DMS79 treated with DMSO at 0.1 percent for 48 hours (cell line): ENCODE data around the gene STAT3.
"Not testable (repeated sequence)": the region's sequence is repeated elsewhere in the genome, so short reads cannot be mapped to it uniquely, and the experiment has no call there.

Experiments
- DNase-seq: peaks from one replicate; lab custom pipeline; 2025; lab: John Stamatoyannopoulos, UW

Gene STAT3

GRCh38 chr17:42297775-42298174, 90.5 kb downstream of the STAT3 start:
- not testable (repeated sequence) for DNase-seq

- DNase-seq, result no peak
Observed at GRCh38 chr17:42296012-42296411, 92.2 kb downstream of the STAT3 start.

GRCh38 chr17:42294469-42295398, 93.5 kb downstream of the STAT3 start:
- DNase-seq, result no peak

- no peak for DNase-seq
Observed at GRCh38 chr17:42291129-42291528, 97.1 kb downstream of the STAT3 start.

GRCh38 chr17:42290577-42290976, 97.7 kb downstream of the STAT3 start:
- no peak for DNase-seq

GRCh38 chr17:42289611-42290181, 98.5 kb downstream of the STAT3 start:
- no peak for DNase-seq

GRCh38 chr17:42288803-42289610, 99.2 kb downstream of the STAT3 start:
- peak; percentile 46 for DNase-seq

GRCh38 chr17:42287977-42288802, 100.1 kb downstream of the STAT3 start, which contains the start of gene STAT5A:
TSS of gene STAT5A (plus strand) at chr17:42288498. CDS start at chr17:42289412, 914 bp downstream.
- peak; percentile 42 for DNase-seq

- DNase-seq, result no peak
Observed at GRCh38 chr17:42287305-42287976, 100.8 kb downstream of the STAT3 start.

- DNase-seq, result no peak
Observed at GRCh38 chr17:42286411-42287221, 101.6 kb downstream of the STAT3 start.

GRCh38 chr17:42285346-42286050, 102.7 kb downstream of the STAT3 start:
- no peak for DNase-seq

- DNase-seq, result no peak
Observed at GRCh38 chr17:42284566-42284965, 103.7 kb downstream of the STAT3 start.

GRCh38 chr17:42284024-42284369, 104.2 kb downstream of the STAT3 start:
- no peak for DNase-seq

- no peak for DNase-seq
Observed at GRCh38 chr17:42283241-42284023, 104.8 kb downstream of the STAT3 start.

- DNase-seq, result no peak
Observed at GRCh38 chr17:42282478-42283080, 105.7 kb downstream of the STAT3 start.

GRCh38 chr17:42281571-42282096, 106.6 kb downstream of the STAT3 start:
- peak; percentile 95 for DNase-seq

- DNase-seq, result no peak
Observed at GRCh38 chr17:42279776-42280630, 108.2 kb downstream of the STAT3 start.
